Ishikawa (cell line): ENCODE measurements around the gene PARP11.

ENCODE experiments used
- CEBPB ChIP-seq: IDR thresholded peaks from 2 replicates; pipeline ENCODE4 v1.6.1; 2012
- CREB1 ChIP-seq: IDR thresholded peaks from 2 replicates; pipeline ENCODE4 v1.6.1; 2012; ENCODE audit warnings: low read depth
- EGR1 ChIP-seq: IDR thresholded peaks from 2 replicates; pipeline ENCODE4 v1.6.1; 2012
- EP300 ChIP-seq: IDR thresholded peaks from 2 replicates; pipeline ENCODE4 v1.6.1; 2012; ENCODE audit warnings: borderline replicate concordance
- FOXM1 ChIP-seq: IDR thresholded peaks from 2 replicates; pipeline ENCODE4 v1.6.1; 2012; ENCODE audit warnings: low read depth, borderline replicate concordance
- NFIC ChIP-seq: IDR thresholded peaks from 2 replicates; pipeline ENCODE4 v1.6.1; 2012
- RAD21 ChIP-seq: IDR thresholded peaks from 2 replicates; pipeline ENCODE4 v1.6.1; 2012; ENCODE audit warnings: low read depth
- TAF1 ChIP-seq: IDR thresholded peaks from 2 replicates; pipeline ENCODE4 v1.6.1; 2012; ENCODE audit warnings: low read depth, mild to moderate bottlenecking
- TCF12 ChIP-seq: IDR thresholded peaks from 2 replicates; pipeline ENCODE4 v1.6.1; 2012; ENCODE audit warnings: low read depth
- TEAD4 ChIP-seq: IDR thresholded peaks from 2 replicates; pipeline ENCODE4 v1.6.1; 2012
- YY1 ChIP-seq: IDR thresholded peaks from 2 replicates; pipeline ENCODE4 v1.6.1; 2012; ENCODE audit warnings: low read depth
- ZBTB7A ChIP-seq: IDR thresholded peaks from 2 replicates; pipeline ENCODE4 v1.6.1; 2012; ENCODE audit warnings: low read depth
- TF ChIP-seq, protein P1 (sequence below): IDR thresholded peaks from 2 replicates; pipeline ENCODE4 v1.6.1; 2012
- TF ChIP-seq, protein P2 (sequence below): IDR thresholded peaks from 2 replicates; pipeline ENCODE4 v1.6.1; 2012
- TF ChIP-seq, protein P3 (sequence below): IDR thresholded peaks from 2 replicates; pipeline ENCODE4 v1.6.1; 2012; ENCODE audit warnings: low read depth, mild to moderate bottlenecking

Gene PARP11

DNA sequence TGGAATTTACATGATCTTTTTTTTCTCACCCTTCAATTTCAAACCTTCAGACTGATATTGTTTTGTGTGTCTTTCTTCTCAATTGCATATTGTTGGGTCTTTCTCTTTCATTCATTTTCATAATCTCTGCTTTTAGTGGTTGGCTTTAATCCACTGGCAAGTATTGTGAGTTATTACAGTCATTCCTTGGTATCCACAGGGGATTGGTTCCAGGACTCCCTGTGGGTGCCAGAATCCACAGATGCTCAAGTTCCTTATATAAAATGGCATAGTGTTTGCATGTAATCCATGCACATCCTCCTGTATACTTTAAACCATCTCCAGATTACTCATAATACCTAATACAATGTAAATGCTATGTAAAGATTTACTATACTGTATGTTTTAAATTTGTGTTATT is 29.7 kb upstream of the PARP11 start:
- TF ChIP-seq, protein P1, sequence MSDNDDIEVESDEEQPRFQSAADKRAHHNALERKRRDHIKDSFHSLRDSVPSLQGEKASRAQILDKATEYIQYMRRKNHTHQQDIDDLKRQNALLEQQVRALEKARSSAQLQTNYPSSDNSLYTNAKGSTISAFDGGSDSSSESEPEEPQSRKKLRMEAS = no peak
- TF ChIP-seq CEBPB = no peak
- TF ChIP-seq YY1 = no peak
- no peak for TF ChIP-seq CREB1
- TF ChIP-seq FOXM1 = no peak
- TF ChIP-seq TAF1 = no peak
- no peak for TF ChIP-seq EP300
- TF ChIP-seq TEAD4 = no peak
- TF ChIP-seq TCF12 = no peak
- no peak for TF ChIP-seq RAD21
- TF ChIP-seq, protein P2, sequence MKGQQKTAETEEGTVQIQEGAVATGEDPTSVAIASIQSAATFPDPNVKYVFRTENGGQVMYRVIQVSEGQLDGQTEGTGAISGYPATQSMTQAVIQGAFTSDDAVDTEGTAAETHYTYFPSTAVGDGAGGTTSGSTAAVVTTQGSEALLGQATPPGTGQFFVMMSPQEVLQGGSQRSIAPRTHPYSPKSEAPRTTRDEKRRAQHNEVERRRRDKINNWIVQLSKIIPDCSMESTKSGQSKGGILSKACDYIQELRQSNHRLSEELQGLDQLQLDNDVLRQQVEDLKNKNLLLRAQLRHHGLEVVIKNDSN = no peak
- TF ChIP-seq EGR1 = no peak
- no peak for TF ChIP-seq NFIC
- no peak for TF ChIP-seq ZBTB7A
- TF ChIP-seq, protein P3, sequence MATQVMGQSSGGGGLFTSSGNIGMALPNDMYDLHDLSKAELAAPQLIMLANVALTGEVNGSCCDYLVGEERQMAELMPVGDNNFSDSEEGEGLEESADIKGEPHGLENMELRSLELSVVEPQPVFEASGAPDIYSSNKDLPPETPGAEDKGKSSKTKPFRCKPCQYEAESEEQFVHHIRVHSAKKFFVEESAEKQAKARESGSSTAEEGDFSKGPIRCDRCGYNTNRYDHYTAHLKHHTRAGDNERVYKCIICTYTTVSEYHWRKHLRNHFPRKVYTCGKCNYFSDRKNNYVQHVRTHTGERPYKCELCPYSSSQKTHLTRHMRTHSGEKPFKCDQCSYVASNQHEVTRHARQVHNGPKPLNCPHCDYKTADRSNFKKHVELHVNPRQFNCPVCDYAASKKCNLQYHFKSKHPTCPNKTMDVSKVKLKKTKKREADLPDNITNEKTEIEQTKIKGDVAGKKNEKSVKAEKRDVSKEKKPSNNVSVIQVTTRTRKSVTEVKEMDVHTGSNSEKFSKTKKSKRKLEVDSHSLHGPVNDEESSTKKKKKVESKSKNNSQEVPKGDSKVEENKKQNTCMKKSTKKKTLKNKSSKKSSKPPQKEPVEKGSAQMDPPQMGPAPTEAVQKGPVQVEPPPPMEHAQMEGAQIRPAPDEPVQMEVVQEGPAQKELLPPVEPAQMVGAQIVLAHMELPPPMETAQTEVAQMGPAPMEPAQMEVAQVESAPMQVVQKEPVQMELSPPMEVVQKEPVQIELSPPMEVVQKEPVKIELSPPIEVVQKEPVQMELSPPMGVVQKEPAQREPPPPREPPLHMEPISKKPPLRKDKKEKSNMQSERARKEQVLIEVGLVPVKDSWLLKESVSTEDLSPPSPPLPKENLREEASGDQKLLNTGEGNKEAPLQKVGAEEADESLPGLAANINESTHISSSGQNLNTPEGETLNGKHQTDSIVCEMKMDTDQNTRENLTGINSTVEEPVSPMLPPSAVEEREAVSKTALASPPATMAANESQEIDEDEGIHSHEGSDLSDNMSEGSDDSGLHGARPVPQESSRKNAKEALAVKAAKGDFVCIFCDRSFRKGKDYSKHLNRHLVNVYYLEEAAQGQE = no peak

DNA sequence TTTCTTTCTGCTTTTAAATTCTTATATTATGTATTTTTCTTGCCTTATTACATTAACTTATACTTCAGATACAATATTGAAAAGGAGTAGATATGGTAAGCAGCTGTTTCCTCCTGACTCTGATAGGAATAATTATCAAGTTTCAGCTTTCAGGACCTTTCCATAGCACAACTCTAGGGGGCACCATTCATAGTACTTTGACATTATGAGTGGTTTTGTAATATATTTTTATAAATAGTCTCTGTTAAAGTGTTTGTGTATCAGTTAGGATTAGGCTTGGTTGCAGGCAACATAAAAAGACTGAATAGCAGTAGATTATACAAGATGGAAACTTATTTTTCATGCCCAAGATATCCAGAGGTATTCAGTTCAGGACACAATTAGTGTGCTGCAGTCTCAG is 27.9 kb upstream of the PARP11 start:
- TF ChIP-seq, protein P1 = no peak
- TF ChIP-seq, protein P2 = no peak
- no peak for TF ChIP-seq CEBPB
- TF ChIP-seq TCF12 = no peak
- TF ChIP-seq, protein P3 = no peak
- TF ChIP-seq CREB1 = no peak
- TF ChIP-seq NFIC = no peak
- no peak for TF ChIP-seq RAD21
- TF ChIP-seq TAF1 = no peak

DNA sequence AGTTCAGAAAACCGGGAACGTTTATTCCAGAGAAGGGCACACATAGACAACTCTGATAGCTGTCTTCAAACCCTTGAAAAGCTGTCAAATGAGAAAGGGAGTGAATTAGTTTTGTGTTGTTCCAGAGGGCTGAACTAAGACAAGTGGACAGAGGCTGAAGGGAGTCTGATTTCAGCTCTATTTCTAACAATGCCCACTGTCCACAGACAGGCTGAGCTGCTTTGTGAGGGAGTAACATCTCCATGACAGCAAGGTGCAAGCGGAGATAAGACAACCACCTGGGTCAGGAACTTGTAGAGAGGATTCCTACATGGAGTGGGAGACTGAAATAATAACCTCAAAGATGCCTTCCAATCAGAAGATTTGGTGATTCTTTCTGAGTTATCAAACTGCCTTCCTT is 25.6 kb upstream of the PARP11 start:
- TF ChIP-seq FOXM1 (no peak), CREB1 (no peak), CEBPB (no peak), NFIC (no peak), TAF1 (no peak), TEAD4 (no peak), EGR1 (no peak), RAD21 (no peak)

DNA sequence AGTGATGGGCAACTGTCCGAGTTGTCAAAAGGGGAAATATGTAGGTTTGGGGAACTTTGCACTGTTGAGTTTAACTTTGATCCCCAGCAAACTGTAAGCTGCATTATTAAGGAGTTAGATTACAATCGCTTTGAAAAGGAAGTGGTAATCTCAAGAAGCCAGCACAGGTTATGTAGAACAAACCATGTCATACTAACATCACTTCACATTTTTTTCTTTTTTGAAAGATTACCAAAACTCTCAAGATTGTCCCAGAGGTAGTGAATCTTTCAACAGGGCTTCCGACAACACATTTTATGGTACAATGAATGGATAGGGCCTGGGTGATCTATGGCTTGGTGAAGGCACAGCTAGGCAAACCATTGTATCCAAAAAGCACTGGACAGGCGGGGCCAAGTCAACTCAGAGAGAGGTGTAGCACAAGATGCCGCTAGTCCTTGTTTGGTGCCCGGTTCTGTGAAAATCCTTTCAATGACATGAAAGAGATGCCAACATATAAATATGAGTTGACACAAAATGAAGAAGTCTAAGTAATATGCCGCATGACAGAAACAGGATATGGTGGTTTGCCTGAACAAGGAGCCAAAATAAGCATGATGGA is 24.3 kb upstream of the PARP11 start:
- TF ChIP-seq ZBTB7A (no peak), TAF1 (no peak), CEBPB (no peak), TCF12 (no peak), NFIC (no peak), EP300 (no peak), TEAD4 (no peak), RAD21 (no peak), EGR1 (no peak), CREB1 (no peak), YY1 (no peak)
- TF ChIP-seq, protein P2 = no peak
- TF ChIP-seq, protein P3 = no peak
- TF ChIP-seq, protein P1 = no peak
